K562 (cell line): ENCODE results near the gene BAZ2A. TPM values are rescaled to one million over a fixed set of nuclear protein-coding genes. Genes with fewer than 3 reads are reported as not detected.

Source experiments
- ARID3B ChIP-seq: fragments of 250-450 bp; sonication (Bioruptor Pico); IDR thresholded peaks from 2 replicates; pipeline ENCODE4 v1.4.0; 2020; ENCODE audit warnings: borderline replicate concordance
- CCAR2 ChIP-seq: fragments of 200-400 bp; formaldehyde crosslinking; IDR thresholded peaks from 2 replicates; pipeline ENCODE4 v1.6.1; 2017; ENCODE audit warnings: mild to moderate bottlenecking, low read depth, low read length
- ELK3 ChIP-seq: fragments of 450-650 bp; formaldehyde crosslinking; IDR thresholded peaks from 2 replicates; pipeline ENCODE4 v1.4.0; 2020; ENCODE audit warnings: mild to moderate bottlenecking
- ESRRB ChIP-seq: fragments of 250-450 bp; sonication (Bioruptor Pico); IDR thresholded peaks from 2 replicates; pipeline ENCODE4 v1.5.0; 2020; ENCODE audit warnings: mild to moderate bottlenecking, moderate library complexity, borderline replicate concordance
- HDAC6 ChIP-seq: IDR thresholded peaks from 2 replicates; pipeline ENCODE4 v1.6.1; 2012; ENCODE audit warnings: low read depth, mild to moderate bottlenecking, control low read depth, inconsistent platforms, low read length, moderate library complexity
- MCM3 ChIP-seq: fragments of 450-650 bp; IDR thresholded peaks from 2 replicates; pipeline ENCODE4 v1.6.1; 2016
- MEF2A ChIP-seq: IDR thresholded peaks from 2 replicates; pipeline ENCODE4 v1.6.1; 2011; ENCODE audit warnings: low read depth, mild to moderate bottlenecking, low read length, moderate library complexity; ENCODE audit not compliant: control insufficient read depth
- MXD1 ChIP-seq: fragments of 250-450 bp; sonication (Bioruptor Pico); IDR thresholded peaks from 2 replicates; pipeline ENCODE4 v1.8.0; 2021; ENCODE audit warnings: borderline replicate concordance, mild to moderate bottlenecking, moderate library complexity; ENCODE audit not compliant: poor library complexity, severe bottlenecking
- NCOA2 ChIP-seq, 2 experiments: fragments of 450-650 bp; IDR thresholded peaks; 2 replicates each; pipeline ENCODE4 v1.6.1; 2018; ENCODE audit warnings: mild to moderate bottlenecking in 2 of 2, moderate library complexity in 1 of 2; ENCODE audit not compliant: partially characterized antibody in 2 of 2
- POLR2B ChIP-seq: fragments of 450-650 bp; IDR thresholded peaks from 2 replicates; pipeline ENCODE4 v1.6.1; 2018; ENCODE audit warnings: low read depth; ENCODE audit not compliant: partially characterized antibody
- RBFOX2 ChIP-seq: fragments of 200-400 bp; formaldehyde crosslinking; IDR thresholded peaks from 2 replicates; pipeline ENCODE4 v1.6.1; 2017; ENCODE audit warnings: low read depth, mild to moderate bottlenecking, low read length, moderate library complexity
- SFPQ ChIP-seq: fragments of 200-400 bp; formaldehyde crosslinking; IDR thresholded peaks from 2 replicates; pipeline ENCODE4 v1.6.1; 2017; ENCODE audit warnings: mild to moderate bottlenecking, low read depth, low read length, moderate library complexity
- SMAD2 ChIP-seq: fragments of 150-350 bp; IDR thresholded peaks from 2 replicates; pipeline ENCODE4 v1.6.1; 2014; ENCODE audit warnings: low read depth, mild to moderate bottlenecking, low read length
- SP1 ChIP-seq: sonication (generic); formaldehyde crosslinking; IDR thresholded peaks from 2 replicates; pipeline ENCODE4 v1.8.1; 2022; ENCODE audit warnings: mild to moderate bottlenecking, missing genetic modification reagents
- ZBED1 ChIP-seq: IDR thresholded peaks from 2 replicates; pipeline ENCODE4 v1.6.1; 2014
- ZNF146 ChIP-seq: IDR thresholded peaks from one replicate; pipeline ENCODE4 v1.6.1; 2018; ENCODE audit warnings: missing compliant biosample characterization; ENCODE audit not compliant: unreplicated experiment
- ZNF518B ChIP-seq: fragments of 250-450 bp; sonication (Bioruptor Pico); IDR thresholded peaks from 2 replicates; pipeline ENCODE4 v1.5.0; 2021; ENCODE audit warnings: mild to moderate bottlenecking, moderate library complexity
- polyA plus RNA-seq, 8 experiments: library from polyadenylated mRNA; depleted of rRNA in 4 of 8; stranded (reverse) in 5 of 8; unstranded in 3 of 8; fragments of >200 nt; fragmentation: Nextera tagmentation in 2 of 8; fragmentation: Illumina TruSeq in 1 of 8; extraction: Ambion mirVana in 2 of 8; extraction: Trizol in 1 of 8; gene quantifications; 2 replicates each; pipeline versions ENCODE4 v1.2.1 to v1.2.3, GENCODE V29; 2011 to 2014; ENCODE audit warnings: inconsistent platforms in 1 of 8, missing spikeins in 1 of 8
- total RNA-seq, 7 experiments: library from RNA; depleted of rRNA in 6 of 7; stranded (reverse); fragments of >200 nt in 6 of 7; fragmentation: Illumina TruSeq in 2 of 7; extraction: Trizol in 2 of 7; gene quantifications; 2 replicates each; pipeline versions ENCODE4 v1.2.1 to v1.2.3, GENCODE V29; 2011 to 2021; ENCODE audit warnings: low replicate concordance in 1 of 7

Gene BAZ2A
- total and polyA plus RNA-seq, 9 of the 15 experiments (the other 6 are each of a cell fraction or from before 2014, with no cell fraction given) = 4.5 to 86.4 (median 26.2) TPM

- TF ChIP-seq MEF2A (peak; percentile 26; the same call in 1 of the 2 replicates), MXD1 (CRISPR knock-in tag) (no peak), RBFOX2 (peak; percentile 3; the same call in 1 of the 2 replicates), NCOA2 (IDR thresholded peaks at IDR 0.05; ENCODE audit: partially characterized antibody in 2 of 2) (no peak), ZNF146 (no peak), HDAC6 (no peak), ESRRB (no peak), ZBED1 (no peak; the same call in 1 of the 2 replicates), ARID3B (no peak), SP1 (peak; percentile 73; the same call in 1 of the 2 replicates), CCAR2 (no peak), ELK3 (CRISPR knock-in tag) (peak; percentile 28; the same call in 1 of the 2 replicates), MCM3 (no peak), ZNF518B (CRISPR knock-in tag) (no peak), SFPQ (no peak), SMAD2 (no peak), POLR2B (peak; percentile 66)
Observed at GRCh38 chr12:56636675-56637540, 6.8 kb upstream of the BAZ2A start (continued).
